GM19468 (cell line): Measurements from ENCODE around the gene PEX6.

Experiments used
- ATAC-seq: cut with Tn5 transposase; IDR thresholded peaks from one replicate; pipeline ENCODE4 v1.9.1; 2021; ENCODE audit warnings: mild to moderate bottlenecking, moderate library complexity, moderate number of reproducible peaks; ENCODE audit not compliant: unreplicated experiment; ENCODE audit errors: extremely low read depth

The PEX6 gene, protein sequence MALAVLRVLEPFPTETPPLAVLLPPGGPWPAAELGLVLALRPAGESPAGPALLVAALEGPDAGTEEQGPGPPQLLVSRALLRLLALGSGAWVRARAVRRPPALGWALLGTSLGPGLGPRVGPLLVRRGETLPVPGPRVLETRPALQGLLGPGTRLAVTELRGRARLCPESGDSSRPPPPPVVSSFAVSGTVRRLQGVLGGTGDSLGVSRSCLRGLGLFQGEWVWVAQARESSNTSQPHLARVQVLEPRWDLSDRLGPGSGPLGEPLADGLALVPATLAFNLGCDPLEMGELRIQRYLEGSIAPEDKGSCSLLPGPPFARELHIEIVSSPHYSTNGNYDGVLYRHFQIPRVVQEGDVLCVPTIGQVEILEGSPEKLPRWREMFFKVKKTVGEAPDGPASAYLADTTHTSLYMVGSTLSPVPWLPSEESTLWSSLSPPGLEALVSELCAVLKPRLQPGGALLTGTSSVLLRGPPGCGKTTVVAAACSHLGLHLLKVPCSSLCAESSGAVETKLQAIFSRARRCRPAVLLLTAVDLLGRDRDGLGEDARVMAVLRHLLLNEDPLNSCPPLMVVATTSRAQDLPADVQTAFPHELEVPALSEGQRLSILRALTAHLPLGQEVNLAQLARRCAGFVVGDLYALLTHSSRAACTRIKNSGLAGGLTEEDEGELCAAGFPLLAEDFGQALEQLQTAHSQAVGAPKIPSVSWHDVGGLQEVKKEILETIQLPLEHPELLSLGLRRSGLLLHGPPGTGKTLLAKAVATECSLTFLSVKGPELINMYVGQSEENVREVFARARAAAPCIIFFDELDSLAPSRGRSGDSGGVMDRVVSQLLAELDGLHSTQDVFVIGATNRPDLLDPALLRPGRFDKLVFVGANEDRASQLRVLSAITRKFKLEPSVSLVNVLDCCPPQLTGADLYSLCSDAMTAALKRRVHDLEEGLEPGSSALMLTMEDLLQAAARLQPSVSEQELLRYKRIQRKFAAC

DNA sequence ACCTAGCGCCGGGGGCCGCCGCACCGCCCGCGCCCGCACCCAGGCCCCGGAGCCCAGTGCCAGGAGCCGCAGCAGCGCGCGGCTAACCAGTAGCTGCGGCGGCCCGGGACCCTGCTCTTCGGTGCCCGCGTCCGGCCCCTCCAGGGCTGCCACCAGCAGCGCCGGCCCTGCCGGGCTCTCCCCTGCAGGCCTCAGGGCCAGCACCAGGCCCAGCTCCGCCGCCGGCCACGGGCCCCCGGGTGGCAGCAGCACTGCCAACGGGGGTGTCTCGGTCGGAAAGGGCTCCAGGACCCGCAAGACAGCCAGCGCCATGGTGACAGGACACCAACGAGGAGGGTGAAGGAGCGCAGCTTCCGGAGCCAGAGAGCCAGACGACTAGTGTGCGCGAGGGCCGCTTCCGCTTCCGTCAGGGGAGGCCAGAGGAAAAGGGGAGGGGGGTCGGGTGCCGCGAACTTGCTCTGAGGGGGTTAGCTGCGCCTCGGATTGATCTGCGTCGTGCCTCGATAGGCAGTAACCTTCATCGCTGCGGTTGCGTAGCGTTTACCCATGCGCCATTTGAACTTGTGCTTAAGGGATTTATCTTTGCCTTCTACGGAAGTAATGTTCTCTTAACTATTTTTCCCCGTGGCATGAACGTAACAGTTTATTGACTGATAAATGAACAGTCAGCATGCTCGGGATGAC, at the start of gene PEX6:
TSS of gene PEX6 (minus strand) at position 343 of the 684 bp plus-strand sequence. CDS start at position 312, 31 bp downstream.
- peak; percentile 72 for ATAC-seq

DNA sequence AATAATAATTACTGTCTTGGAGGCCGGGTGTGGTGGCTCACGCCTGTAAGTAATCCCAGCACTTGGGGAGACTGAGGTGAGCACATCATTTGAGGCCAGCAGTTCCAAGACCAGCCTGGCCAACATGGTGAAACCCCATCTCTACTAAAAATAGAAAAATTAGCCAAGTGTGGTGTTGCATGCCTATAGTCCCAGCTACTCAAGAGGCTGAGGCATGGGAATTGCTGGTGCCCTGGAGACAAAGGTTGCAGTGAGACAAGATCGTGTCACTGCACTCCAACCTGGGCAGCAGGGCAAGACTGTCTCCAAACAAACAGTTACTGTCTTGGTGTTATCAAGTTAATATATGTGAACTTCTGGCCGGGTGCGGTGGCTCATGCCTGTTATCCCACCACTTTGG, 47.4 kb upstream of the PEX6 start:
- ATAC-seq, result no peak

DNA sequence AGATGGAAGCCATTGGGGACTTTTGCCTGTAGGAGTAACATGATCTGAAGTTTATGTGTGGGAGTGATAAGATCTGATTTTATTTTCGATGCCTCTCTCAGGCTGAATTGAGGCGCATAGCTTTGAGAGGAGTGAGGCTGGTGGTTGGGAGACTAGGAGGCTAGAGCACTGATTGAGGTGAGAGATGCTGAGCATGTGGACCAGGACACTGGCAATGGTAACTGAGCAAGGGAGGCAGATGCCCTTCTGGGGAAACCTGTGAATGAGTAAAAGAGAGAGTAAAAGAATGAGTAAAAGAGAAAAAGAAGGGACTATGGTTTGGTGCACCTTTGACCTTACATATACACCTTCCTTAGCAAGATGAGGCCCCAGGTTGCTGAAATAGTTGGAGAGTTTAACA, 45.5 kb upstream of the PEX6 start:
- no peak for ATAC-seq

DNA sequence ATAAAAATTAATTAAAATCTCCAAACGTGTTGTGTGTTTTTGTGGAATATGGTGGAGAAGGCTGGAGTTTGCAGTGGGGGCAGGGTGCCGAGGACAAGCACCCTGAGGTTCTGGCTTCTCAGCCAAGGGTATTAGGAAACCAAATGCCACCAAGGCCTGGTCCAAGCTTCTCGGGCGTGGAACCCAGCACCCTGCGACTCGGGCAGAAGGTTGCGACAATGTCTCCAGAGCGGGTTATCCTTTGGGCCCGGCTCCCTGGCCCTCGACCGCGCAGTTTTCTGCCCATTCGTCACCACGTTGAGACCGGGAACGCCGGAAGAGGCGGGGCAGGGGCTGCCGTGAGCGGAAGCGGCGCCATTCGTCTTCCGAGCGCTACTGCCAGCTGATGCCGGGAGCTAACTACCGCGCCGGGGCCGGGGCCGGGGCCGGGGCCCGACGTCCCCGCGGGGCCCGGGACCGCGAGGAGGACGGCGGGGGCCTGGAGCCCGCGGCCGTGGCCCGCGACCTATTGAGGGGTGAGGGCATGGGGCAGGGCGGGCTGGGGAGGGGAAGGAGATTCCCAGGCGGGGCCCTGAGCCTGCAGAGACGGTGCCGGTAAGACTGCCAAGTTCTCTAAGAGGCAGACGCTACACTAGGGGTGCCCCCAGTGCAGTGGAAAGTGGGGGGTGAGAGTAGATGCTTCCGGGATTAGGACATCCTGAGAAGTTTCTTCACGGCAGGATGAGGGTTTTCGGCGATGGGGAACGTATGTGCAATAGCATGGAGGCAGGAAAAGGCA, 42.5 kb upstream of the PEX6 start, which contains the start of gene RRP36:
TSS of gene RRP36 (plus strand) at position 354 of the 778 bp plus-strand sequence. CDS start at position 386, 32 bp downstream.
- peak; percentile 39 for ATAC-seq

DNA sequence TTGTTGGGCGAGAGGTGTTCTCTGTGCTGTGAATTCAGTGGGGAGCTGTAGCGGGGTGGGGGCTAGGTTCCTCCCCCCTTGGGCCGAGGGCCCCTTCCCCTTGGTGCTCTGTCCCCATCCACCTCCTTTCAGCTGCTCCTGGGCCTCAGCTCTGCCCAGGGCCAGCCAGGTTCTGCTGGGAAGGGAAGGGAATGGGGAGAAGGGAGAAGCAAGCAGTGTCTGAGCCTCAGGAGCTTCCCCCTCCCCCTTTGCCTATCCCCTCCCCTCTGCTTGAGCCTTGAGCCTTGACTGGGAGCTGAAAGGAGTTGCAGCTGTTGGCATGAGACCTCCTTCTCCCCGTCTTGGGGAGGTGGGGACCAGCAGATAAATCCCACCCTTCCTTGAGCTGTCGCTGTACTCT, 41.9 kb upstream of the PEX6 start:
- no peak for ATAC-seq

DNA sequence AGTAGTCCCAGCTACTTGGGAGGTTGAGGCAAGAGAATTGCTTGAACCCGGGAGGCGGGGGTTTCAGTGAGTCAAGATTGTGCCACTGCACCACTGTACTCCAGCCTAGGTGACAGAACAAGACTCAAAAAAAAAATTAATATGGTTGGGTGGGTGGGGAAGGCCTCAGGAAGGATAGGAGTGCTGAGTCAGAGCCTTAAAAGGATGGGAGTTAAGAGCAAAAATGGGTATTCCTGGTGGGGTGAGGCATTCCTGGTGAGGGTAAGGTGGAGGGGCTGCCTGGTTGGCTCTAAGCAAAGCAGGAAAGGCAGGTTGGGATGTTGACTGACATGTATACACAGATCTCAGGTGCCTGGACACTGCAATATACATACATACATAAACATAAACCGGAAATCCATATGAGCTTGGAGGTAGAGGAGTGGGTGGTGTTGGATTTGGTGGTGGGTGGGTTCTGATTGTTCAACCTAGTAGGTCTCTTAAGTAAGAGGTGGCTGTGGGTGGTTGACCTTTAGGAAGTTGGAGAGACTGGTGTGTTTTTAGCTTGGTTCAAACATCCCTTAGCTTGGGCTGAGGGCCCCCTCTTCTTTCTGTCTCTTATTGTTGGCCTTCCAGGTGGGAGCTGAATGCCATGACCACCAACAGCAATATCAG, 41.2 kb upstream of the PEX6 start:
- ATAC-seq, result no peak

DNA sequence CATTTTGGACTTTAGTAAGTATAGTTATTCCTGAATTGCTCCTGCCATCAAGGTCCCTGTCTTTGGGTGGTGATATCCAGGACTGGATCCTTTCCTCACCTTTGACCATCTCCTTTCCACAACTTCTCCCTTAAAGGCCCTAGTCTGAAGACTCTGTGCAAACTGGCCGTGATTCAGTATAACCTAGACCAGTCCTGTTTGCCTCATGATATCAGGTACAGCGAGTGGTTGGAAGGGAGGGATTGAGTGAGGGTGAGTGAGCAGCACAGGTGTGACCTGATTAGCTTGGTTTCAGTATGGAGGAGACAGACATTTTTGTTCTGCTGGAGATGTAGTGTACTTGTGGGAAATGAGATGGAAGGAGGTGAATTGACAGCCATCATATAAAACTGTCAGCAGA, 40.2 kb upstream of the PEX6 start:
- no peak for ATAC-seq

DNA sequence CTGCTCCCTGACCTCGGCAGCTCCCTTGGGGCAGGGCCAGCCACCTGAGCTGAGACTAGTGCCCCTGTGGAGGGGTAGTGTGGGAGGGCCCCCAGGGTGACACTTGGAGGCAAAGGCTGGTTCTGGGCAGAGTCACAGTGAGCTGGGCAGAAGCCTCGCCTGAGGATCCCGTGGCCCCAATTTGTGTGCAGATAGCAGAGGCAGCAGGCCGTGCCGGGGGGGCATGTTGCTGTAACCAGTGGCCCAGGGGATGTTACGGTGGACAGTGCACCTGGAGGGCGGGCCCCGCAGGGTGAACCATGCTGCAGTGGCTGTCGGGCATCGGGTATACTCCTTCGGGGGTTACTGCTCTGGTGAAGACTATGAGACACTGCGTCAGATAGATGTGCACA, 38.0 kb upstream of the PEX6 start:
- no peak for ATAC-seq

DNA sequence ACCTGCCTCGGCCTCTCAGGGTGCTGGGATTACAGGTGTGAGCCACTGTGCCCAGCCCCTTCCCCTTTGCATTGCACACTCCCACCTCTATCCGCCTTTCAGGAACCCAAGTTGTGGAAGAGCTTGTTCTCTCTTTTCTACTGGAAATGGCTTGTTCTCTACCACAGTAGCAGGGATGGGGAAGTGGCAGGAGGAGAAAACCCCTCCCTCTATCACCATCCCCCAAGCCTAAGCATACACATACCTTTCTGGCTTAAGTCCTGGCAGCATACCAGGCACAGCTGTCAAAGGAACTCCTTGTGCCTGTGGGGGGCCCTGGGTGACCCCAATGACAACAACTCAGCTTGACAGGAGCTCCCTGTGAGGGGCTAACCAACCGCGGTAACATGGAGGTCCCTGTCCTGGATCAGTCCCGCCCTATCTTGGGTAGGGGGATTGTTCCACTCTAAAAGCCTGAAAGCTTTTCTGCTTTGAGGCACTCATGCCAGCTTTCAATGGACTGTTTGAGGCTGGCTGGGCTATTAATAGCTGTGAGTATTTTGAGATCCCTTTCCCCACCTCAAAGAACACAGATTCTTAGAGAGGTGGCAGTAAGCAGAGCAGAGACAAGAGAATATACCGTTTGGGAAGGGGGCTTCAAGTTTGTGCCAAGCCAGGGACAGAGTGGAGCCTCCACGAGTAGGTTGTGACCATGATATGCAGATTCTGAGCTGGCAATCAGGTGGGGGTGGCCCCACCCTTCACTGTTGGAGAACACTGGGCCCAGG, 37.4 kb upstream of the PEX6 start:
- ATAC-seq, result no peak

DNA sequence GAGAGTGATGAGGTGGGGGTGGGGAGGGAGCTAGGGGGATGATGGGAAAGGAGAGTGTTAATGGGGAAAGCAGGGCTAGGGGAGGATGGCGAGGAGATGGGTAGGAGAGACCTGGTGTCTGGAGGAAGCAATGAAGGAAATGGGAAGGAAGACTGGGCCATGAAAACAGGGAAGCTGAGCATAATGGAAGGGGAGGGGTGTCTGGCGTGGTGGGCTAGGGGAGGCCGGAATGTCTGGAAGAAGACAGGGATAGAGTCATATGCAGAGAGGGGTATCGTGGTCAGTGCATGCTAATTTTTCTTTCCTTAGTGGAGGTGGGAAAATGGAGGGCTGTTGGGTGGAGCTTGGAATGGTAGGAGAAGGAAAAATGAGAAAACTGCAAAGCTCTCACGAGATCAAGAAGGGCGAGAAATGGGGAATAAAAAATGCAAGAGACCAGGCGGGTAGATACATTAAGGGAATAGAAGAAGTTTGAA, 35.5 kb upstream of the PEX6 start:
- ATAC-seq, result no peak

DNA sequence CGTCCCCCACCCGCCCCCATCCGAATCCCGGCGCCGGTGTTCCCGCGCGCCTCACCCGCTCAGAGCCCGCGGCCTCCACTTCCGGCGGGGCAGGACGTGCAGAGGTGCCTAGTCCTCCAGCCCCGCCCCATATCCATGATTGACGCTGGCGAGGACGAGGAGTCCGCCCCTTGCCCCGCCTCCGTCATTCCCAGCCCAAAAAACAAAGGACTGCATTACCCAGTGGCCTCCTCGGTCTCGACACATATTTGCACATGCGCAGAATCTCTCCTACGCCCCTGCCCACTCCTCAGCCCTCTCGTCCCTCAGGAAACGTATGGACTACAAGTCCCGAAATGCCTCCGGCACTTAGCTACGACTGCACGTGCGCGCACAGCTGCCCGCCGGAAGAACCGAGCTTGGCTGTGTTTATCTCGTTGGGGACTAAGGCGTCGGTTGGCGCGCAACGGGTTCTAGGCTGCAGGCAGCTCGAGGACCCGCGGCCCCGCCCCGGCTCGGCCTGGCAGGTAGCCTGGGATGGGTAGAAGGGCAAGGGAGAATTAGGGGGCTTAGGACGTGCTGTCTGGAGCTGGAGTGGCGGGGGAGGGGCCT, 35.0 kb upstream of the PEX6 start, which contains the start of the genes KLHDC3 and MEA1:
TSS of gene KLHDC3 (plus strand) at position 407 of the 591 bp plus-strand sequence. CDS start 2,944 bp downstream, outside the sequence.
TSS of gene MEA1 (minus strand) at position 104 of the 591 bp plus-strand sequence. CDS start 133 bp downstream, outside the sequence.
- ATAC-seq, result peak; percentile 78

DNA sequence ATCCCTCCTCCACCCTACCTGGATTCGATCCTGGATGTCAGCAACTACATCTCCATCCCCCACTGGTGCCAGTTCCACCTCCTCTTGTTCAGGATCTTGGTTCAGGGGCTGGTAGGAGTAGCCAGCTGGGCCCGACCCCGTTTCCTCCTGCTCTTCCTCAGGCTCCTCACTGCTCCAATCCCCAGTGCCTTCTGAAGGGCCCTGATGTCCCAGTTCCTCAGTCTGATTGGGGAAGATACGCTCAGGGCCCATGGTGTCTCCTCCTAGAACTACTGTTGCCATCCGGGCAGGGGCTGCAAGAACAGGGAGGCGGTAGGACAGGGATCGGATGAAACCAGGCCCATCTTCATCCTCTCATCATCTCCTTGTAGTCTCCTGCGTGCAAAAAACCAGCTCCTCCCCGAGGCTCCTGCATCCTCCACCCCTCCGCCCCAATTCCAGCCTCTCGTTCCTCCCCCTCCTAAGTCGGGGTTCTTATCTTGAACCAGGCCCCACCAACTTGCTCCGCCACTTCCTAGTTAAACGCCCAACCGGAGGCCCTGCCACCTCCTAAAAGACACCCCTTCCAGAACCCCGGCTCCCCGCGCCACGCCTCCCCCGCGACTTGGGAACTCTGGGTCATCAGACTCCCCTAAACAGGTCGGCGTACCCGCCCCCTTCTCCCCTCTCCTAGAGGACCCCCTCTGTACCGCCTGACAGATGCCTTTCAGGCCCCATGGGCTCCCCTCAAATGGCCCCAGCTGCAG, 34.3 kb upstream of the PEX6 start:
- ATAC-seq, result no peak

DNA sequence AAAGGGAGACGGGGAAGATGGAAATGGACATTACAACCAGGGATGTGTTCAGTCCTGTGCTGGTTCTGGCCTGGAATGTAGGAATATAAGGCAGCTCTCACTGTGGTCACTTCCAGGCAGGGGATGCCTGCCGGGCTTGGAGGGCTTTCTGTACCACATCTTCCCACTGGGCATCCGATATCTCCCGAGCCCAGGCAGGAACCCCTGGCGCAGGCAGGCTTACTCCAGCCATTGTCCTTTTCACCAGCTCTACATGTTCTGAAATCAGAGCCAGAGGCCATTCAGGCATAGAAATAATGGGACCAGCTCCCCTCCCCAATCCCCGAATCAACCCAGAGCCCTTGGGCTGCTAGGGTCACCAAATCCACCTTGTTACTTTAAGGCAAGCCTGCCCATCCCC, 33.4 kb upstream of the PEX6 start:
- ATAC-seq, result no peak

DNA sequence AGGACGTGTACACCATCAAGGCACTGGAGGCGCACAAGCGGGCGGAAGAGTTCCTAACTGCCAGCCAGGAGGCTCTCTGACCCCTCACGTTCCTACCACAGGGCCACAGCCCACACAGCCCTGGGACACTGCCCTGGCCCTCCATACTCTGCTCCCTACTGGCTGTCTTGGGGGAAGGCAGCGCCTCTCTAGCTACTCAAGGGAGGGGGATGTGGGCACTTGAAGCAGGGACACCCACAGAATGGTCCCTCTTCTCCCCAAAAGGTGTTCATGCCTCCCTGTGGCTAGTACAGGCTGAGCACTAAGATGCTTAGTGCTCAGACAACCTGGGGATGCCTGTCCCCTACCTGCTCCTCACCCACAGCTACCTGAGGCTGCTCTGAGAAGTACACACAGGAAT, 32.2 kb upstream of the PEX6 start:
- no peak for ATAC-seq

DNA sequence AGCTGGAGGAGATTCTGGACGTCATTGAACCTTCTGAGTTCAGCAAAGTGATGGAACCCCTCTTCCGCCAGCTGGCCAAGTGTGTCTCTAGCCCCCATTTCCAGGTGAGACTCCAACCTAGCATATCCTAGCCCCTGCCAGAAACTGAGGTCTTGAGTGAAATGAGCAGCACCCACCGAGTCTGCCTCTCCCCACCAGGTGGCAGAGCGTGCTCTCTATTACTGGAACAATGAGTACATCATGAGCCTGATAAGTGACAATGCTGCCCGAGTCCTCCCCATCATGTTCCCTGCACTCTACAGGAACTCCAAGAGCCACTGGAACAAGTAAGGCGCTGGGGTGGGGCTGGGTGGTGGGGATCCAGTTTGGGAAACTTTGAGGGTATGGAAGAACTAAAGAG, 30.1 kb upstream of the PEX6 start:
- no peak for ATAC-seq

DNA sequence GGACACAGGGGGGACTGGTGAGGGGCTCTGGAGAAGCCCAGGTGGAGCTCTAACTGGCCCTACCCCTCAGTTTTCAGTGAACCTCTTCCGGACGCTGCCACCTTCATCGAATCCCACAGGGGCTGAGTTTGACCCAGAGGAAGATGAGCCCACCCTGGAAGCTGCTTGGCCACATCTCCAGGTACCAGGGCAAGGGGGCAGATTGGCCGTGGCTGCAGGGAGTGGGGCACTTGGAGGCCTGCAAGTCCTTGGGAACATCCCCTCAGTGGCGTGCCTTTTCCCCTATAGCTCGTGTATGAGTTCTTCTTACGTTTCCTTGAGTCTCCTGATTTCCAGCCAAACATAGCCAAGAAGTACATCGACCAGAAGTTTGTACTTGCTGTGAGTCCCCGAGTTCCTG, 28.1 kb upstream of the PEX6 start:
- no peak for ATAC-seq

DNA sequence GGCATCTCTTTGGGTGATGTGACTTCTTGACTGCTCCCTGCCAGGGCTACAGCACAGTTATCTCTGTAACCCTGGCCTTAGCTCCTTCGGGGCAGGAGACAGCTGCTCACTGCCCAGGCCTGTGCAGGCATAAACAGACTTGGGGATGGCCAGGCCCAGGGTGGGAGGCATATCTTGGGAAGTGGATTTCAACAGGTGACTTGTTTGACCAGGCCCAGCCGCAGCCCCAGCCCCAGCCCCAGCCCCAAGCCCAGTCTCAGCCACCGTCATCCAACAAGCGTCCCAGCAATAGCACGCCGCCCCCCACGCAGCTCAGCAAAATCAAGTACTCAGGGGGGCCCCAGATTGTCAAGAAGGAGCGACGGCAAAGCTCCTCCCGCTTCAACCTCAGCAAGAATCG, 27.3 kb upstream of the PEX6 start:
- ATAC-seq, result no peak
